OCI-M2 (cell line): Measurements from ENCODE around the gene CDKAL1.

Experiments
- DNase-seq: peaks from one replicate; lab custom pipeline; 2025; ENCODE audit not compliant: unreplicated experiment; lab: John Stamatoyannopoulos, UW

Gene CDKAL1

DNA sequence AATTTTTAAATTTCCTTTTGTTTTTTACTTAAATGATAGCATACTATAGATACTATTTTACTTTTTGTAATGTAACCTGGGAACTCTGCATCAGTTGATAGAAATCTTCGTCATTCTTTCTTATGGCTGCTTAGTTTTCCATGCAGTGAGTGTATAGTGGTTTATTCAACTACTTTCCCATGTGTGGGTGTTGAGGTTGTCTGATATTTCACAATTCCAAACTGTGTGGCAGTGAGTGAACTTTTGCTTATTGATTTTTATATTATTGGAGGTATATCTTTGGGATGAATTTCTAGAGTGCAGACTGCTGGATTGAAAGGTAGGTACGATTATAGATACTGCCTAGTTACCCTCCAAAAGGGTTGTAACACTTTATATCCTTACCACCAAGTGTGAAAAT, 136.5 kb downstream of the CDKAL1 start:
- DNase-seq = no peak

GRCh38 chr6:20672038-20672437, 137.8 kb downstream of the CDKAL1 start:
- no peak for DNase-seq

GRCh38 chr6:20673458-20673857, 139.2 kb downstream of the CDKAL1 start:
- no peak for DNase-seq

DNA sequence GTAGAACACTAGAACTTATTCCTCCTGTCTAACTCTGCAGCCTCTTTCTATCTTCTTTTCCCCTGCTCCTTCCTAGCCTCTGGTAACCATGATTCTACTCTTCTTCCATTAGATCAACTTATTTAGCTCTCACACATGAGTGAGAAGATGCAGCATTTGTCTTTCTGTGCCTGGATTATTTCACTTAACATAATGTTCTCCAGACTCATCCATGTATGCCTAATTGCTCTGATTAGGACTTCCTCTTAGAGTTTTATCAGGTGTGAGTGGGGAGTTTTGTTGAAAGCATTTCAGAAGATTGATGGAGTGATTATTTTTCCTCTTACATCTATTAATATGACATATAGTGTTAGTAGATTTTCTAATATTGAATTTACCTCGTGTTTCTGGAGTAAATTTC, 140.4 kb downstream of the CDKAL1 start:
- no peak for DNase-seq

DNA sequence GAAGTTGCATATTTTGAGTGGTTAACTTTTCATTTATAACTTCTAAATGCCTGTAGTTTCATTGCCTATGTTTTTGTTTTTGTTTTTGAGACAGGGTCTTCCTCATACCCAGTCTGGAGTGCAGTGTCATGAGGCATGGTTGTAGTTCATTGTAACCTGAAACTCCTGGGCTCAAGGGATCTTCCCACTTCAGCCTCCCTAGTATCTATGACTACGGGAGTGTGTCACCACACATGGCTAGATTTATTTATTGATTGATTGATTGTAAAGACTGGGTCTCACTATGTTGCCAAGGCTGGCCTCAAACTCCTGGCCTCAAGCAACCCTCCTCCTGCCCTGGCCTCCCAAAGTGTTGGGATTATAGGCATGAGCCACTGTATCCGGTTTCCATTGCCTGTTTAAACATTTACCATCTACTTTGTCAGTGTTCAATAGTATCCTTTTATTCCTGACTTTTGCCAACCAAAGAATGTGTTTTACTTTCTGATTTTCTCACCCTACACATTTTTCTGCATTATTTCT, 144.6 kb downstream of the CDKAL1 start:
- no peak for DNase-seq

GRCh38 chr6:20680697-20681165, 146.5 kb downstream of the CDKAL1 start:
- DNase-seq = no peak

- no peak for DNase-seq
Observed at GRCh38 chr6:20681243-20681684, 147.0 kb downstream of the CDKAL1 start.

- DNase-seq = no peak
Observed at GRCh38 chr6:20684474-20684873, 150.2 kb downstream of the CDKAL1 start.

- no peak for DNase-seq
Observed at GRCh38 chr6:20686142-20686541, 151.9 kb downstream of the CDKAL1 start.

DNA sequence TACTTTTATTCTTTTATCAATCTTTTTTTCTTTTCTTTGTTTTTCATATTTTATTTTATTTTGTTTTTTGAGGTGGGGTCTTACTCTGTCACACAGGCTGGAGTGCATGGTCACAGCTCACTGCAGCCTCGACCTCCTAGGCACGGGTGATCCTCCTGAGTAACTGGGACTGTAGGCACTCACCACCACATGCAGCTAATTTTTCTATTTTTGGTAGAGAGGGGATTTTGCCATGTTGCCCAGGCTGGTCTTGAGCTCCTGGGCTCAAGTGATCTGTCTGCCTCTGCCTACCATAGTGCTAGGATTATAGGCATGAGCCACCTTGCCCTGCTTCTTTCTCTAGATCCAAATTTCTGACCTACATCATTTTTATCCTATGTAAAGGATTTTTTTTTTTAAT, 153.2 kb downstream of the CDKAL1 start:
- DNase-seq = no peak

DNA sequence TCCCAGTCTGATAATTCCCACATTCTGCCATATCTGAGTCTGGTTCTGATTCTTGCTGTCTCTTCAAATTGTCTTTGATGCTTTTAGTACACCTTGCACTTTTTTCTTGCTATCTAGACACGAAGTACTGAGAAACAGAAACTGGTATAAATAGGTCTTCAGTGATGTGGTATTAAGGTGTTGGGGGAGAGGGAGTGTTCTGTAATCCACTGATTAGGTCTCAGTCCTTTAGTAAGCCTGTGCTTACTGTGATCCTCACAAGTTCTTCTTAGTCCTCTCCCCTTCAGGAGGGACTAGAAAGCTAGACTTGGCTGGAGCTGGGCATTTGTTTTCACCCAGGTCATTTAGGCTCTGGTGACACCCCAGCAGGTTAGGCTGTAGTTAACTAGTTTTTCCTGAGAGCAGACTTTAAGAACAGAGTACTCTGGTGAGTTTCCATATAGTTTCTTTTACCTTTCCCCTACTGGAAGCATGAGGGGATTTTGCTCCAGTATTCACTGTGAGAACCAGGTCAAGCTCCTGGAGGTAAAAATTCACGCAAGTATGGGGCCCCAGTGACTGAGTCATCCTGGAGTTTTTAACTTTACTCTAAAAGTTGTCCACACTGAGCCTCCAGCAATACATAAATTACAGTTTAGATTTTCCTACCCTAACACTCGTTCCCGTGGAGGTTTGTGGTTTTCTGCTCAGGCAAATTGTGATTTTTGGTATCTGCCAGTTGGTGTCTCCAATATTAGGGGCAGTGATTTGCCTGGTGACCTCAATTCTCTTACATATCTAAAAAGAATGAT, 154.6 kb downstream of the CDKAL1 start:
- no peak for DNase-seq

GRCh38 chr6:20691185-20691584, 156.9 kb downstream of the CDKAL1 start:
- DNase-seq = no peak

GRCh38 chr6:20692023-20692422, 157.8 kb downstream of the CDKAL1 start:
- DNase-seq = no peak

GRCh38 chr6:20693466-20694063, 159.3 kb downstream of the CDKAL1 start:
- DNase-seq = no peak

DNA sequence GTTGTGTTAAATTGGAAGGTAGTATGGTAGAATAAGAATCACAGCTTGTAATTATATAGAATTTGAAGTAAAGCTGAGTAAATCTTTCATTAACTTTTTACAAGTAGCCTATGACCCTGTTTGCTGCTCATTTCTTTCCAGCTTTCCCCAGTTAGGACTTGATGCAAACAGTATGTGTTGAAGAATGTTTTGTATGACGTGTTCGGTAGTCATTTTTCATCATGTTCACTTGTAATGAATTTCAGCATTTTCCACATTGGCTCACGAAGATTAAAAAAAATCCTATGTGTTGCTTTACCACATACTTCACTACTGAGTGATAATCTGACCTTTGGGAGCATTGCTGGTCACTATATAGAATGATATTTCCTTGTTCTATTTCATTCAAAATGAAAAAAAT, 162.4 kb downstream of the CDKAL1 start:
- no peak for DNase-seq

- DNase-seq = no peak
Observed at GRCh38 chr6:20698675-20699074, 164.4 kb downstream of the CDKAL1 start.

- no peak for DNase-seq
Observed at GRCh38 chr6:20699402-20699801, 165.1 kb downstream of the CDKAL1 start.

DNA sequence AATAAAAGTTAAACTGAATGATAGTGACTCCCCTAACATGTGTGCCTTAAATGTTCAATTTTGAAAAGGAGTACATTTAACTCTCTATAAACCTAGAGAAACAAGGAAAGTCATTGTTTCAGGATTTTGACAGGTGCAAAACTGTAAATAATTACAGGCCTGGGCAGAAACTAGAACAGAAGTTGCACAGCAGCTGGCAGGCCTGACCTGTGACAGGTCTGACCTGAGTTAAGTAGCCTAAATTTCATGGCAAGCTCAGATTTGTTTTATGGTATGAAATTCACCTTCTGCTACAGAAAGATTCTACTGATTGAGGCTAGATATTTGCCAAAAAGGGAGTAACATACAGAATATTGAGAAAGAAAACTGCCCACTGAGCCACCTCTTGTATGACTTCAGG, 166.1 kb downstream of the CDKAL1 start:
- DNase-seq = no peak

DNA sequence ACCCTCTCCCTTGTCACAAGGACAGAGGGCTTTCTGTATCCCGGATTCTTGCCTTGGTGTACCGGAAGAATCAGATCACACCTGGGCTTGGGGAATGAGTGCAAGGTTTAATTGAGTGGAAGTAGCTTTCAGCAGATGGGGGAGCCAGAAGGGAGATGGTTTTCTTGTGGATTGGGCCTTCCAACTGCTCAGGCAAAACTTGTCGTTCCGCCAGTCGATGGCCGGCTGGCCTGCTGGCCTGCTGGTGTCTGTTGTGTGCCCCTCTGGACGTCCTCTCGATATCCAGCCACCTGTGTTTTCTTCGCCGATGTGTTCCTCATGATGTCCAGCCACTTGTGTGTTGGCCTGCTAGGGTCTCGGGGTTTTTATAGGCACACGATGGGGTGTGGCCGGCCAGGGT, 168.1 kb downstream of the CDKAL1 start:
- no peak for DNase-seq

GRCh38 chr6:20703049-20703448, 168.8 kb downstream of the CDKAL1 start:
- DNase-seq = no peak

DNA sequence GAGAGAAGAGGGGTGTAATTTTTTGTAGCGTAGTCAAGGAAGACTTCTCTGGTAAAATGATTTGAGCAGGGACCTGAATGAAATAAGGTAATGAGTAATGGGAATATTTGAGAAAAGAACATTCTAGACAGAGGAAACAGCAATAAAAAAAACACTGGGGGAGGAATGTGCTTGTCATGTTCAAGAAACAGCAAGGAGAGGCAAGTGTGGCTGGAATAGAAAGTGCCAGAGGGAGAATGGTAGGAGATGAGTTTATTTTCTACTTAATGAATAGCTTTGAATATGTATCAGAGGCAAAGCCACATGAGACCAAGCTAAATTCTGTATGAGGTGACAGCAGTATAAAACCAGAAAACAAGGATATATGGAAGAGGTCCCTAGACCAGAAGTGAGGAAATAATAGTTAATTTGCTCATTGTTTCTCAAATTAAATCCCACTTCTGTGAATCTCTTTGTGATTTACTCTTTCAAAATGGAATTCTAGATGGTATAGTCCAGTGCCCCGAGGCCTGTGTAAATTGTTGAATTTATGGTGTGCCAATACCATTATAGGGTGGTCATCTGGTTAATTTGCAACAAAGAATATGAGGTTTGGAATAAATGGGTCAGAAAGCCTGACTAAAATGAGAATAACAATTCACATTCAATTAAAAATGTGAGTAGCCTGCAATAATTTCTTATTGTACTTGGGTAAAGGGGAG, 170.2 kb downstream of the CDKAL1 start:
- DNase-seq = no peak

GRCh38 chr6:20705741-20706140, 171.5 kb downstream of the CDKAL1 start:
- DNase-seq = no peak
